Peyer's patch (tissue), 4 donors: Measurements from ENCODE around the gene BNIP1.

ENCODE experiments used
- POLR2A ChIP-seq, 2 donors: fragments of 450-650 bp; IDR thresholded peaks; one replicate each; pipeline ENCODE4 v1.5.1; 2017; ENCODE audit warnings: antibody characterized with exemption in 2 of 2, mild to moderate bottlenecking in 2 of 2, moderate library complexity in 2 of 2
- TF ChIP-seq, protein P1 (sequence below), 6 experiments: fragments of 450-650 bp in 4 of 6; fragments of 200-600 bp in 2 of 6; sonication (generic) in 1 of 6; IDR thresholded peaks; one replicate each; pipeline ENCODE4 v1.5.1; 2017 to 2019; ENCODE audit warnings: antibody characterized with exemption in 6 of 6, mild to moderate bottlenecking in 3 of 6, moderate library complexity in 1 of 6

DNA sequence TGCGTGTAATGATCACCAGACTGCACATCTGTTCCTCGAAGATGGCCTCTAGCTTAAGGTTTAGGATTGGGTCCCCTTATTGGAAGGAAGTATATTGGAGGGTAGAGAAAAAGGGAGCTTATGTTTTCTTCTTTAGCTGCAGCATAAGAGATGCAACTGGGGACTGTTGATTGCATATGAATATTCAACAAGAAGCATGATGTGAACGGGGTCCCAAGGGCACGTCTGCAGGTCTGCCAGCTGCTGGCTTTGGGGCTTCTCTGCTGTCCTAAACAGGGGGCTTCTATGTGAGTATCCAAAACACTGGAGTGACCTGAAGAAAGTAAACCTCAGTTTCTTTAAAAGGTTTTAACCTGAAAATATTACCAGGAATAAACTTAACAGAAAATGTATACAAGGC lies 3.6 kb upstream of the BNIP1 start:
- TF ChIP-seq POLR2A (IDR thresholded peaks at IDR 0.05): no peak
- TF ChIP-seq, protein P1, sequence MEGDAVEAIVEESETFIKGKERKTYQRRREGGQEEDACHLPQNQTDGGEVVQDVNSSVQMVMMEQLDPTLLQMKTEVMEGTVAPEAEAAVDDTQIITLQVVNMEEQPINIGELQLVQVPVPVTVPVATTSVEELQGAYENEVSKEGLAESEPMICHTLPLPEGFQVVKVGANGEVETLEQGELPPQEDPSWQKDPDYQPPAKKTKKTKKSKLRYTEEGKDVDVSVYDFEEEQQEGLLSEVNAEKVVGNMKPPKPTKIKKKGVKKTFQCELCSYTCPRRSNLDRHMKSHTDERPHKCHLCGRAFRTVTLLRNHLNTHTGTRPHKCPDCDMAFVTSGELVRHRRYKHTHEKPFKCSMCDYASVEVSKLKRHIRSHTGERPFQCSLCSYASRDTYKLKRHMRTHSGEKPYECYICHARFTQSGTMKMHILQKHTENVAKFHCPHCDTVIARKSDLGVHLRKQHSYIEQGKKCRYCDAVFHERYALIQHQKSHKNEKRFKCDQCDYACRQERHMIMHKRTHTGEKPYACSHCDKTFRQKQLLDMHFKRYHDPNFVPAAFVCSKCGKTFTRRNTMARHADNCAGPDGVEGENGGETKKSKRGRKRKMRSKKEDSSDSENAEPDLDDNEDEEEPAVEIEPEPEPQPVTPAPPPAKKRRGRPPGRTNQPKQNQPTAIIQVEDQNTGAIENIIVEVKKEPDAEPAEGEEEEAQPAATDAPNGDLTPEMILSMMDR (IDR thresholded peaks at IDR 0.05): no peak
